22Rv1 (cell line): Measurements from ENCODE around the gene STXBP6.

Experiments used
- ZFX ChIP-seq: fragments of 450-650 bp; IDR thresholded peaks from 2 replicates; pipeline ENCODE4 v1.6.1; 2017; ENCODE audit warnings: antibody characterized with exemption, borderline replicate concordance
- TF ChIP-seq, protein P1 (sequence below): fragments of 450-650 bp; IDR thresholded peaks from 2 replicates; pipeline ENCODE4 v1.5.1; 2017; ENCODE audit warnings: mild to moderate bottlenecking

DNA sequence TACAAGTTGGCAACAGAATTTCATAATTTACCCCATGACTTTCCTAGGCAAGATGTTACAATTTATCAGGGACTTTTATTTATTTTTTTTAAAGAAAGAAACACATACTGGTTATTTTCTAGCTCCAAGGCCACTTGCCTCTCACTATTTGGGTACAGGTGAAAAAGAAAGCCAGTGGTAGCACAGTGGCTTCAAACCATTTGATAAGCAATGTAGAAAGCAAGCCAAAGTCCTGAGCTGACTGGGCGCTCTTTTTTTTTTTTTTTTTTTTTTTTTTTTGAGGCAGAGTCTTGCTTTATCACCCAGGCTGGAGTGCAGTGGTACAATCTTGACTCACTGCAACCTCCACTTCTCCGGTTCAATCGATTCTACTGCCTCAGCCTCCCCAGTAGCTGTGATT, 73.3 kb downstream of the STXBP6 start:
- TF ChIP-seq, protein P1, sequence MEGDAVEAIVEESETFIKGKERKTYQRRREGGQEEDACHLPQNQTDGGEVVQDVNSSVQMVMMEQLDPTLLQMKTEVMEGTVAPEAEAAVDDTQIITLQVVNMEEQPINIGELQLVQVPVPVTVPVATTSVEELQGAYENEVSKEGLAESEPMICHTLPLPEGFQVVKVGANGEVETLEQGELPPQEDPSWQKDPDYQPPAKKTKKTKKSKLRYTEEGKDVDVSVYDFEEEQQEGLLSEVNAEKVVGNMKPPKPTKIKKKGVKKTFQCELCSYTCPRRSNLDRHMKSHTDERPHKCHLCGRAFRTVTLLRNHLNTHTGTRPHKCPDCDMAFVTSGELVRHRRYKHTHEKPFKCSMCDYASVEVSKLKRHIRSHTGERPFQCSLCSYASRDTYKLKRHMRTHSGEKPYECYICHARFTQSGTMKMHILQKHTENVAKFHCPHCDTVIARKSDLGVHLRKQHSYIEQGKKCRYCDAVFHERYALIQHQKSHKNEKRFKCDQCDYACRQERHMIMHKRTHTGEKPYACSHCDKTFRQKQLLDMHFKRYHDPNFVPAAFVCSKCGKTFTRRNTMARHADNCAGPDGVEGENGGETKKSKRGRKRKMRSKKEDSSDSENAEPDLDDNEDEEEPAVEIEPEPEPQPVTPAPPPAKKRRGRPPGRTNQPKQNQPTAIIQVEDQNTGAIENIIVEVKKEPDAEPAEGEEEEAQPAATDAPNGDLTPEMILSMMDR, result no peak
- no peak for TF ChIP-seq ZFX
